ENCODE measurements around the gene CEP104.

The CEP104 gene

DNA sequence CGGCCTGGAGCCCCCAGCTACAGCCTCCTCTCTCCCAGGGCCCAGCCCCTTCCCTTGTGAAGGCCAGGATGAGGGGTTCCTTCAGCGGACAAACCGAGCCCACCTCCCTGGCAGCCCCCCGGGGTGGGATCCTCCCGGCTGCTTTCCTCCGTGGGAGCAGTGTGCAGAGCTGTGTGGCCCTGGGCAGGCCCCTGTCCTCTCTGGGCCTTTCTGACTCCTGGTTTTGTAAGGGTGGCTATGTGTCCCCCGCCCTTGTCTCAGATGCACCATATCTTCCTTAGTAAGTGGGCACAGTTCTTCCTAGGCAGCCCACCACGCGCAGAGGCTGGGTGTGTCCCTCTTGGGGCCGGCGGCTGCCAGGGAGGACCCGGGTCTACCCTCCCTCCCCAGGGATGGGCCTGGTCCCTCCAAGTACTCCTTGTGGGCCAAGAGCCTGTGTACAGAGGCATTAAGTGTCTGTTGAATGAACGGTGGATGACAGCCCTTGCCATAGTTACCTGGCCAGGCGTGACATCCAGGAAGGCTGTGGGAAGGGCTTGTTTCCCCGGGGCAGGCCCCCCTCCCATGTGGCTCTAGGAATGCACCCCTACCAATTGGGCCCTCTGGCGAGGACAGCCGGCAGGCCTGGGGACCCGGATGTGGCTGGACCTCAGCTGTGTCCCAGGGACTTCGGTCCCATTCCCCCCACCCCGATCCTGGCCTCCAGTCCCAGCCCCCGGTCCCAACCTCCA is 80.6 kb downstream of the CEP104 start:
- DNase-seq = no peak

DNA sequence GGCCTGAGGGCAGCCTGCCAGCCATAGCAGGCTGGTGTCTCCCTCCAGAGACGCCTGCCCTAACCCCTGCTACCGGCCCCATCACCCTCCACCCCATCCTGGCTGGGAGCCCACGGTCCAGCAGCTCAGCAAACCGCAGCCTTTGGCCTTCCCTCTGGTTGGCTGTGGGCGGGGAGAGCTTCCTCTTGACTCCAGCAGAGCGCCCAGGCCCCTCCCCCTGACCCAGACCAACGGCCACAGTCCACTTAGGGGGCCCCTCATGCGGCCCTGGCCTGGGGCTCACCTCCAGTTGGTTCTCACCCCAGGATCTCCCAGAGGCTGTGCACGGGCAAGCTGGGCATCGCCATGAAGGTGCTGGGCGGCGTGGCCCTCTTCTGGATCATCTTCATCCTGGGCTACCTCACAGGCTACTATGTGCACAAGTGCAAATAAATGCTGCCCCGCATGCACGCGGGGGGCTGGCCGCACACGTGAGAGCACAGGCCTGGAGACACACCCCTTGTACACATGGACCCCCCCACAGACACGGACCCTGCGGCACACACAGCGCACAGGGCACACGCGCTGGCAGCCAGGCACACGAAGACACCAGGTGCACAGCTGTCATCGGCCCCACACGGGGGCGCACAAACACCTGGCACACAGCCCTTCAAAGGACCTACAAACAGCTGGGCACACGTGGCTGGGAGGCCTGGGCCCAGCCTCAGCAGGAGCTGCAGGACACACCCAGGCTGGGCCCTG is 81.4 kb downstream of the CEP104 start:
- DNase-seq = peak; percentile 1

DNA sequence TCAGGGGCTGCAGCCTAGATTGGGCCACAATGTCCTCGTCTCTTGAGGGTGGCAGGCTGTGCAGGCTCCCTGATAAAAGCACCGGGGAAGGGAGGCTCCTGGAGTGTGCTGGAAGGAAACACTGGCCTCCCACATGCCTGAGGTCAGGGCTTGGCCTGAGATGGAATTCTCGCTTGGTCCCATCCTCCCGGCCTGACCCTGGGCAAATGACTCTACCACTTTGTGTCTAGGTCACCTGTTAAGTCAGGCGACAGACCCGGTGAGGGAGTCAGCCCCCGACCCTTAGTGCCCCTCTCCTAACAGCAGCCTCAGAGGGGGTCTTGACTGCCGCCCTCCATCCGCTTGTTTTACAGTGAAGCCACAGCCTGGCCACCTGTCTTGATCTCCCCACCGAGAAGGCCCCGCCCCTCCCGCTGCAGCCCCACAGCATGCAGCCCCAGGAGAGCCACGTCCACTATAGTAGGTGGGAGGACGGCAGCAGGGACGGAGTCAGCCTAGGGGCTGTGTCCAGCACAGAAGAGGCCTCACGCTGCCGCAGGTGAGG is 82.0 kb downstream of the CEP104 start:
- no peak for DNase-seq

DNA sequence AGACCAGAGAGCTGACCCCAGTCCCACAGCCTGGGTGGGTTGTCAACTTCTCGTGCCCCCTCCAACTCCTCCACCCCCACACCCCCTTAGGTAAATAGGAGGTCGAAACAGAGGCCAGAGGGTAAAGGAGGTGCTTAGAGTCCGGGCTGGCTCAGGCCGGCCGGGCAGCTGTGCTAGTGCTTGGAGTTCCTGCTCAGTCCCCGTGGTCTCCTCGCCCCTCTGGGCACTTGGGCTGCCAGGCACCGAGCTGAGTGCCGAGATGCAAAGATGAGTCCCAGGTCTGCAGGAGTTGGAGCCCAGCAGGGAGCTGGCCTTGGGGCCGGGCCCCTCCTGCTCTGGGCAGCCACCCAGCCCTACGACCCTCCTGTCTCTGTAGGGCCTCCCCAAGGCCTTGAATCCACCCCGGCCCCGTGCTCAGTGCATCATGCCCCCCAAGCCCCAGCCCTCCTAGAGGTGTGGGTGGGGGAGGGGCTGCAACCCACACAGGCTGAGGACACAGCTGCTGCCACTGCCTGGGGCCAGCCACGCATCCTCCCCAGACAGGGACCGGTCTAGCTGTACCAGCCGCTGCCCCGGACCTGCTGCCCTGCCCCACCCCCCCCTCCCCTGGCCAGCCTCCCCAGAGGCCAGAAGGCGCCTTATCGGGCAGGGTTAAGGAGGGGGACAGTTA is 82.6 kb downstream of the CEP104 start:
- DNase-seq = no peak

DNA sequence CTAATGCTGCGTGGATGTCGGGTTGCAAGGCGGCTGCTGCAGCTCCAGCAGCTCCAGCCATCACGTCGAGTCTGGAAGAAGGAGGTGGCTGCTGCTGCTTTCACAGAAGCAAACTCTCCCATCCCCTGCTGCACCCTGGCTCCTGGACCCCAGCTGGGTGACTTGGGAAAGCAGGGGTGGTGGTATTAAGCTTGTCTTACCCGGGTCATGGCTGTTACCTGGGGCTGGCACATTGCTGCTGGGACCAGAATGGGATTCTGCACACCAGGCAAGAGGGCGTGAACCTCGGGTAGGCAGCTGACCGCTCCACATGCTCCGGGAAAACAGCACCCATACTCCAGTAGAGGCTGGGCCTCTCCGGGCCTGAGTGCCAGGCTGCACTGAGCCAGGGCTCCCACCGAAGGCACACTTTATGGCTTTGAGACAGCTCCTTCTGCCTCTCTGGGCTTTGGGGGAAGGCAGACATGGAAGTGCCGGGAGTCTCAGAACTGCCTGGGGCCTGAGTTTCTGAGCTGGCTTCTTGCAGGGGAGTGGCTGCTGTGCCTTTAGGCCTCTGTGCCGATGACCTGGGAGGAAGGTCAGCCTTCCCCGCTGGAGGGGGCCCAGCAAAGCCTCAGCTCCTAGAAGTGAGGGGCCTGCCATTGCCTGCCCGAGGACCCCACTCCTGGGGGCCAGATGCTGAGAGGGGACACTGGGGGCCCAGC is 83.3 kb downstream of the CEP104 start:
- DNase-seq = no peak

DNA sequence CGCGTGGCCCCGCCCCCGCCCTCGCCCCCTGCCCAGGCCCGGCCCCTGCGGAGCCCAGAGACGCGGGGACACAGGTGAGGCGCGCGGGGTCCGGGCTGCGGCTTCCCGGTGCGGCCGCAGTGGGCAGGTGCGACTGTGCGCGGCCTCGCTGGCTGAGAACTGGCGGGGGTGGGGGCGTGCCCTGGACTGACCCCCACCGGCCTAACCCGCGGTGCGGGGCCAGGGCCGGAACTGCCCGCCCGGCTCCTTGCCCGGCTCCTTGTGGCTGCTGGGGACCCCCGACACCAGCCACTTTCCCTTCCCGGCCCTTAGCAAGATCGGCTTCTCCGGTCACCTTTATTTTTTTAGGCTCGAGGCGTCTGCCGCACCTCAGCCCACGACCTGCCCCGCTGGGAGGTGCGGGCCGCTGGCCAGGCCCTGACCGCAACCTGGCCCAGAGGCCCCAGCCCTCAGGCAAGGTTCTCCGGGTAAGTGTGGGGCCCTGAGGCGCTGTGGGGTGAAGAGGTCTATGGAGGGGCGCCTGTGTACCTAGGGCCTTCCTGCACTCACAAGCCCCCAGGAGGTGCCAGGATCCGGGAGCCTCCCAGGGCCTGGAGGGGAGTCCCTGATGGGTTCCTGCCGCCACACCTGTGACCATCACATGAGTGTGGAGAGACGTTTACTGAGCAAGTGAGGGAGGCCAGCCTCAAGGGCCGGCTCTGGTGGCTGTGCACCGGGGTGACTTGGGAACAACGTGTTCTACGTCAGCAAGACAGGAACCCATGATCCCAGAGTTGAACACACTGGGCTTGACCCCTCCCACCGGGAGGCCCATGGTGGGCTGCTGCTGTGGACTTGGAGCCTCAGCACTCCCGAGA is 84.1 kb downstream of the CEP104 start, which contains the start of gene SMIM1:
TSS of gene SMIM1 (plus strand) at position 35 of the 857 bp plus-strand sequence. CDS start 2,625 bp downstream, outside the sequence.
- no peak for DNase-seq

DNA sequence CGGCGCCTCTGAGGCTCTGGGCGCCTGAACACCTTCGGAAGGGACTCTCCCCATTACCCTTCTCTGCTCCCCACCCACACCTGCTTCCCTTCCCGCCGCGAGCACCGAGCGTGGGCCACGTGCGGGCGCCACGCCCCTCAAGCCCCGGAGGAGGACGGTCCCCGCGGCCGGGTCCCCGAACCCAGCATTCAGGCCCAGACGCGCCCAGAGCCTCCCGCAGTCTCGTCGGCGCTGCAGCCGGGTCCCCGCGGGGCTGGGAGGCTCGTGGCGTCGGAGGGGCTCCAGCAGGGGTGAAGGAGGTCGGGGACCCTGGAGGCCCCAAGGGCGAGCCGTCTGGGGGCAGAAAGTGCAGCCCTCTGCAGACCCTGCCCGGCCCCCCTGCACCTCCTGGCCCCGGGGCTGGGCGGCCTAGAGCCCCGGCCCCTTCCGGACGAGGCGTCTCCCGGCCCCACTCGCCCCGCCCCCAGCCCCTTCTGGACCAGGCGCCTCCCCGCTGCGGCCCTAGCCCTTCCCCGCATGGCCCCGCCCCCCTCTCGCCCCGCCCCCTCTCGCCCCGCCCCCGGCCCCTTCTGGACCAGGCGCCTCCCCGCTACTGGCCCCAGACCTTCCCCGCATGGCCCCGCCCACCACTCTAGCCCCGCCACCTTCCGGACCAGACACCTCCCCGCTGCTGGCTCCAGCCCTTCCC is 84.8 kb downstream of the CEP104 start:
- peak; percentile 72 for DNase-seq

DNA sequence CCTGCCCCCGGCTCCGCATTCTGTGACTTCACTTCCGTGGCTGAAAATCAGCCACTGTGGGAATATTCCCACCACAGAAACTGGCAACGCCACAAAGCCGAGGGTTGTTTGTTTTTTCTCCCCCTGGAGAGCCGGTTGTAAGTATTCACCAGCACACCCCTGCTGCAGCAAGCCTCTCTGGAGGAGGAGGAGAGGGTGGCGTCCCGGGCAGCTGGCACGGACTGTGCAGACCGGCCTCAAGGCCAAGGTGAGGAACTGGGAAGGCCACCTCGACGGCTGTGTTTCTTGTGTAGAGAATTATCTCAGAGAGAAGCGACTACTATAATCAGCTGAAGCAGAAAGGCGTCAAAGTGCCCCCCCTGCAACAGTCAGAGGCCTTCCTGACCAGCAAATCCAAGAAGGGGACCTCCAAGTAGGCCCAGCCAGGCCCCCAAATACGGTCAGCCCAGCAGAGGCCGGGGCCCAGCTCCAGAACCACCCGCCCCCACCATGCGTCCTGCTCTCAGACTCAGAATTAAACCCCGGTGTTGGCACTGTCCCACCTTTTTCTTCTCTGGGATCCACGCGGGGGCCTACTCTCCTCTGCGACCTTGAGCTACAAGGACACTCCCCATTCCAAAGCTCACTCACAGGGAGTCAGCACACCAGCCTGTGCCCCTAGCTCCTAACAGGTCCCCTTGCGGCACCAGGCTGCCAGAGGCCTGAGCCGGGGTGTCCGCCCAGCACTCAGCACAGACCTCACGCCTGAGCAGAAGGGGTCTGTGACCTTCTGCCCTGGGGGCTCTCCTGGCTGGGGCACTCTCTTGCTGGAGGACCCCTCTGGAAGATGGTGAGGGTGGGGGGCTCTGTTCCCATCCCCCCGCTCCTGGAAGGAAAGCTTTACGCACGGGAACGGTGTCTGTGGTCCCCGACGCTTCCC is 85.6 kb downstream of the CEP104 start:
- DNase-seq = no peak

DNA sequence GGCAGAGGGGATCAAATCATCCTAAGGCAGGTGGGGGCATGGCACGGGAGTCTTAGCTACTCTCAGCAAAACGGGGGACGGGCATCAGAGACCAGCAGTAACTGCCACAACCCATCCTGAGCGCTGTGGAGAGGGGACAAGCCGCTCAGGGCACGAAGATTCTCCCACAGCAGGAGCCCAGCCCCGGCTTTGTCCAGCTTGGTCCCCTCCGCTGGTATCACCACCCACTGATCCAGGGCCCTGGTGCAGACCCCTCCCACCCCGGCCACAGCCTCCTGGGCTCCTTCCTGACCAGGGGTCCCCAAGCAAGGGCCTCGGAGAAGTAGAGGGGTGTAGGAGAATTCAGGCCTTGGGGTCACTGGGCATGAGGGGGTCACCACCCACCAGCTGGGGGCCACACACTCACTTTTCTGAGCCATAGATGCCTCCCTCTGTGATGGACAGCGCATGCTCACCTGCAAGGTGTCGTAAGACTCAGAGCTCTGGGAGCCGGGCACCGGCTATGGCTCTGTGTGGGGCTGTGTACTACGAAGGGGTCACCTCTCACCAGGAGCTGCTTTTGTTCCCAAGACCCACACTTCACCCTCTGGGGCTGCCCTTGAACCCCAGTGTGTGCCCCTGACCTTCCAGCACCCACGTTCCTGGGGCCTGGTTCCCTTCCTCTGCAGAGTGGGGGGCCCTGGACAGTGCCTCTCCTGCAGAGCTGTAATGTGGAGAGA is 86.8 kb downstream of the CEP104 start:
- DNase-seq = no peak

DNA sequence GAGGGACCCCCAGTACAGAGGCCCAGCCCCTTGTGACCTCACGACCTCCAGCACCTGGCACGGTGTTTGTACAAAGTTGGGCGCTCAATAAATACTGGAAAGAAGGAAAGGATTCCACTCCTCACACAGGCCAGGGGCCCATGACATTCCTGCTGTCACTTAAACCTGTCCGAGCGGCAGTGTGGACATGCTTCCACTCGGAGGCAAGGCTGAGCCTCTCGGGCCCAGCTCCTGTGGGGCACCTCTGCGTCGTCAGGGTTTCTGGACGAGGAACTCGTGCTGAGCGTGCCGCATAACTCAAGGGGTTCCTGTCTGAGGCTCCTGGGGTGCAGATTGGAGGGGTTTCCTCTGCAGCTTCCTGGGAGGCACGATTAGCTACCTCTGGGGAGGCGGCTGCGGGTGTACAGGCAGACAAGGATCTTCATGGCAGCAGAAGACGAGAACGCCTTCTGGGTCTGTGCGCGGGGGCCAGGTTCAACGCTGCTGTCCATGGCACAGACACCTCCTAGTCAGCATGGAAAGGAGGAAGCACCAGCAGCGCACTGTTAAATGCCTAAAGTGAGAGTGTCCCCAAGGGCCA is 88.1 kb downstream of the CEP104 start:
- no peak for DNase-seq

DNA sequence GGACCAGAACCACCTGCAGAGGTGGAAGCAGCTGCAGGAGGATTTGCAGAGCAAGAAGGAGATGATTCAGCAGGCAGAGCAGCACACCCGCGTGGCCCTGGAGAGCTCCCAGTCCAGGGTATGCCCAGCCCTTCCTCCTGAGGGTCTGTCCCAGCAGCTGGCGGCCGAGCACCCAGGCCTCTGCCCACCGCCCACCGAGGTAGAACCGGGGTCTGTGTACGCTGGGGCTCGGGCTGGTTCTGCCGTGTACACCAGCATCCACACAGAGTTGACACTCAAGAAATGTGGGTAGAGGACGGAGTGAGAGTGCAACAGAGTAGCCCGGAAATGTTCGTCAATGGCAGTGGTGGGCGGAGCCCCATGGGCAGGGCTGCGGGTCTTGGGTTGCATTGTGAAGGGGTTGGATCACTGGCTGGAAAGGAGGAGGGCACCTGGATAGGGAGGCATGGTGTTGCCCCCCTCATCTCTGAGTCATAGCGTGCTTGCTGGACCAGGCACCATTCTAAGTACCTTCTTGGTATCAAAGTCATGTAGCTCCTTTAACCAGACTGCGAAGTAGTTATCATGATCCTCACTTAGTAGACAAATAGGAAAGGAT is 89.6 kb downstream of the CEP104 start:
- DNase-seq = no peak

DNA sequence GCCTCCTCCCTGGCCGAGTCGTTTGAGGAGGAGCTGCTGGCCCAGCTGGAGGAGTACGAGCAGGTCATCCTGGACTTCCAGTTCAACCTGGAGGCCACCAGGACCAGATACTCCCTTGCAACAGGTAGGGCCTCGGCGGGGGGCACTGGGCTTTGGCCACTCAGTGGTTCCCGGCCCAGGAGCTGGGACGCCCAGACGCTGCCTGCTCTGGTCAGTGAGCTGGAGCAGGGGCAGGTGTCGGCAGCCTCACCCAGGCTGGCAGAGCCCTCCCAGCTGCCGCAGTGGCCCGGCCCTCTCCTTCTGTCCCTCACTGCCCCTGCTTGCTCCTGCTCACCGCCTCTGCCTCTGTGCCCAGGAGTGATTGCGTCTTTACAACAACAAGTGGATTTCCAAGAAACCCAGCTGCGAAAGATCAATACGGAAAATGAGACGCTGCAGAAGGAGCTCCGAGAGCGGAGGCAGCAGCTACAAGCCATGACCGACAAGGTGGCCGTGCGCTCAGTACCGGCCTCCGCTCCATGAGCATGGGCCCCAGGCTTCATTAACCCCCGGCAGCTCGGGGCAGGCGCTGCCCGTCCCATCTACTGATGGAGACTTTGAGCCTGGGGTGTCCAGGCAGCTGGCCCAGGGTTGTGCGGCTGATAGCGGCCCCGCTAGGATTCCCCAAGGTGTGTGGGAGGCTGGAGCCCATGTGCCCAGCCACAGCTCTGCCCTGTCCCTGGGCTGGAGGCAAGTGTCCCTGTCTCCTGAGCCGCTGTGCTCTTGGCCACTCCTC is 93.5 kb downstream of the CEP104 start:
- DNase-seq = no peak

DNA sequence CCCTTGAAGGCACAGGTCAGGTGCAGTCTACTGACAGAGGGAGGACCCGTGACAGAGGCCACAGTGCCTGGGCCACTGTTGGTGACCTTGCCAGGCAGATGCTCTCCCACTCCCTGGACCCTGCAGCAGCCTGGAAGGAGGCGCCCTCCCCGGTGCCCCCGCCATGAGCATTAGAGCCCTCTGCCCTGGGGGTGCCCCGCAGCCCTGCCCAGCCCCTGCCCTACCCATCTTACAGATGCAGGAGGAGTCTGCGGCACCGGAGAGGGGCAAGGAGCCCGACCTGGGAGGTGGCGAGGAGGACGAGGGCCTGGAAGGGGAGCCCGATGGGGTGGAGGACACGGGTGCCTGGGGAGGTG is 94.2 kb downstream of the CEP104 start:
- no peak for DNase-seq

DNA sequence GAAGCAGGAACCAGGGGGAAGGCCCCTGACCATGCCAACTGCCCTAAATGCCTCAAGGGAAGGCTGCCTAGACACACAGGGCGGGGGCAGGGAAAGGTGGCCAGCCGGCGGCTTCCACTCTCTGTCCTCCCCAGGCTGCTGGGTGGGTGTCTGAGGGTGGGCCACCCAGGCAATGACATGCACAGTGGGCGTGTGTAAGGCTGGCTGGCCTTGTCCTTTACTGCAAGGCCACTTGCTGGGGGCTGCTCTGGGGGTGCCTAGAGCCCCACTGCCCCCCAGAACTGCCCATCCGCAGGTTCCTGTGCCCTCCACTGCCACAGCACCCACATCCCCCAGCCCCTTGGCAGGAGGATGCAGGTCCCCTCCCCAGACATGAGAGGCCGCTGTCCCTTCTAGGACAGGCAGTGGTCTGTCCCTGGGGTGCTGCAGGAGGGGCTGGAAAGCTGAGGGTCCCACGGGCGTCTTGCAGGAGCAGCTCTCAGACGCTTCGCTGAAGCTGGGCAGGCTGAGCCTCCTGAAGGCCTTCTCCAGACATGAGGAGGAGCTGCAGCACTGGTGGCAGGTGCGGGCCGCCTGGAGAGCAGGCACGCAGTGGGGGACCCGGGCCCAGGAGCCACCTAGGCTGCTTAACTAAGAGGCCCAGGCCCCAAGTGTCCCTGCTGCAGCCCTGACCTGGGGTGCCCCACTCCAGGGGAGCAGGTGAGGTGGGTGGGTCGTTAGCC is 94.7 kb downstream of the CEP104 start:
- DNase-seq = no peak

Data from NCI-H1048 (cell line).